ENCODE results near the gene PARP6. TPM values are rescaled to one million over a fixed set of nuclear protein-coding genes. Genes with fewer than 3 reads are reported as not detected.

Gene PARP6
- total RNA-seq (10 to 100 TPM; 59.4 to 63.9 TPM), polyA plus RNA-seq (30.0 TPM)

GRCh38 chr15:72272213-72272996 is at the start of gene PARP6:
PARP6 (minus strand) TSS chr15:72272554; CDS start chr15:72267477, 5,077 bp downstream.
- DNase-seq: peak; percentile 97 to 99 (median 99)
- Mint-ChIP-seq H3K27ac (peak within 1 kb of the TSS; percentile 86 to 98 (median 95)), H3K4me1 (peaks cover 38 to 50% (median 48%) of the 10 kb centered on the region in 3 donors), H3K9me3 (no peaks in the 10 kb centered on the region), H3K36me3 (peaks cover 0 to 27% (median 2%) of the 10 kb centered on the region in 3 donors), H3K4me3 (peak within 1 kb of the TSS; percentile 87 to 96 (median 91)), H3K27me3 (no peaks in the 10 kb centered on the region)
- Histone ChIP-seq H3K4me1 (ENCODE audit: insufficient read depth, low read length) (peaks cover 33% of the 10 kb centered on the region), H3K27ac (ENCODE audit: low read depth, low read length) (peak within 1 kb of the TSS; percentile 84), H3K9me3 (ENCODE audit: low read length) (no peaks in the 10 kb centered on the region), H3K36me3 (ENCODE audit: insufficient read depth, low read length) (peaks cover 6% of the 10 kb centered on the region), H3K4me3 (ENCODE audit: low read length) (peak within 1 kb of the TSS; percentile 75), H3K27me3 (ENCODE audit: insufficient read depth, low read length, poor library complexity, severe bottlenecking) (no peaks in the 10 kb centered on the region)
- ChIA-PET POLR2A (interaction anchor here (0.7 to 0.9 kb wide), 2 partner anchors 41 to 104 kb away, joined by 3 to 9 read pairs; partner anchors contain the start of gene PKM), CTCF (interaction anchor here (0.8 to 2.3 kb wide), 9 partner anchors 10 to 72 kb away, joined by 3 to 19 read pairs (median 6); partner anchors contain the start of gene PKM)

DNA sequence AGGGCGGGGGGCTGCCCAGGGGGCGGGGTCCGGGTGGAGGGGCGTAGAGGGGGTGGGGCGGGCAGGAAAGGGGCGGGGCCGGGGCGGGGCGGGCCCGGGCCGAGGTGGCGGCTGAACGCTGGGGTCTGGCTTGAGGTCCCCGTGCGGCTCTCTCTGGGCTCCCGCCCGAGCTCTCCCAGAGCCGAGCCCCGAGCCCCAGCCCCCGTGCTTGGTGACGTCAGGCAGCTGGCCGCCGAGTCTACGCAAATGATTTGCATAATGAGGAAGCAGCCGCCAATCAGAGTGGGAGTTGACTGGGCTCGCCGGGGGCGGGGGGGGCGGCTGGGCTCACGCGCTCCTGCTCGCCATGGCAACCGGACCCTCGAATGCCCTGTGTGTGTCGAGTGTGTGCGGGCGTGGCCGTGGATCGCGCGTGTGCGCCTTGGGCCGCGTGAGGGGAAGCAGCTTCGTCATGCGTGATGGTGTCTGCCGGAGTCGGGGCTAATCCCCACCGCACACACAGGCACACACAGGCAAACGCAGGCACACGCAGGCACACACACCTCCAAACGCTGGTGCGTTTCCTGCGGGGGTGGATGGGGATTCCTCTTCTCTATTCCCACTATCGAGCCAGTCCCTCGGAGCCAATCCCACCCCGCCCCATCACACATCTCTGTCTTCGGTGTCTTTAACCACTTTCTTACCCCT is 47.8 kb upstream of the PARP6 start, which contains the start of gene CELF6:
Gene CELF6 (minus strand): TSS at position 173 of the 687 bp plus-strand sequence. CDS start 283 bp downstream, outside the sequence.
- ChIA-PET POLR2A (interaction anchor here (0.9 kb wide), 1 partner anchor 153 kb away, joined by 4 read pairs; no protein-coding TSS in a partner anchor), CTCF (interaction anchor here (1.2 kb wide), 1 partner anchor 154 kb away, joined by 3 read pairs; no protein-coding TSS in a partner anchor)
- H3K36me3 Mint-ChIP-seq: peaks cover 6 to 18% (median 9%) of the 10 kb centered on the region in 3 donors
- H3K4me3 ChIP-seq (ENCODE audit: low read length): peak within 1 kb of the TSS; percentile 40
- H3K36me3 ChIP-seq (ENCODE audit: insufficient read depth, low read length): no peaks in the 10 kb centered on the region
- H3K27me3 ChIP-seq (ENCODE audit: insufficient read depth, low read length, poor library complexity, severe bottlenecking): no peaks in the 10 kb centered on the region
- H3K27ac Mint-ChIP-seq: peak within 1 kb of the TSS; percentile 73 to 95 (median 92)
- peaks cover 16 to 23% (median 19%) of the 10 kb centered on the region in 3 donors for H3K4me1 Mint-ChIP-seq
- DNase-seq: peak; percentile 73 to 89 (median 79)
- peaks cover 9% of the 10 kb centered on the region for H3K4me1 ChIP-seq (ENCODE audit: insufficient read depth, low read length)
- peaks cover 5 to 12% (median 7%) of the 10 kb centered on the region in 5 donors for H3K9me3 Mint-ChIP-seq
- no peaks in the 10 kb centered on the region for H3K9me3 ChIP-seq (ENCODE audit: low read length)
- H3K4me3 Mint-ChIP-seq: peak within 1 kb of the TSS; percentile 76 to 93 (median 84)
- H3K27ac ChIP-seq (ENCODE audit: low read depth, low read length): peak within 1 kb of the TSS; percentile 14
- H3K27me3 Mint-ChIP-seq: peaks cover 0 to 4% of the 10 kb centered on the region in 2 donors

DNA sequence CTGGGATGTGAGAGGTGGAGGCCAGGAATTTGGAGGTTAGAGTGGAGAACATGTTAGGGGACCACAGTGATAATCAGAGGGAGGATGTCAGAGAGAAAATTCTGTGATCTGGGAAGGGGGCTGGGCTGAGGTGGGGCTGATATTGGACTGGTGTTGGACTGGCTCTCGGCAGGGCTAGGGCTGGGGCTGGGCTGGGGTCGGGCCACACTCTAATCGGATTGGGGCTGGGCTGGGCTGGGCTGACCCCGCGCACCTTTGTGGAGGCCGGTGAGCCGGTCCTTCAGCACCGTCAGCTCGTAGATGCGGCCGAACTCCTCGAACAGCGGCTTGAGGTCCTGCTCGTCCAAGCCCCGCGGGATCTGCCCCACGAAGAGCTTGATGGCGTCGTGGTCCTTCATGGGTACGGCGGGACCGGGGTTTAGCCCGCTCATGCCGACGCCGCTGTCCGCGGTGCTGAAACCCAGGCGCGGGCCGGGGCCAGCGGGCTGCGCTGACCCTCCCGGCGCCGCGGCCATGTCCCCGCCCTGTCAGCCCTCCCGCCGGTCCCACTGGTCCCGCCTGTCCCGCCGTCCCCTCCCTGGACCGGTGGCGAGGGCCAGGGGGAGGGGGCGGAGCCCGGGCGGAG is 47.1 kb upstream of the PARP6 start:
- no peak overlapping the region for H3K27ac ChIP-seq (ENCODE audit: low read depth, low read length)
- H3K4me3 Mint-ChIP-seq: peak overlapping the region; percentile 56 to 84 (median 75)
- CTCF ChIA-PET: interaction anchor here (1.2 kb wide), 1 partner anchor 154 kb away, joined by 3 read pairs; no protein-coding TSS in a partner anchor
- no peaks in the 10 kb centered on the region for H3K36me3 ChIP-seq (ENCODE audit: insufficient read depth, low read length)
- H3K9me3 ChIP-seq (ENCODE audit: low read length): no peaks in the 10 kb centered on the region
- H3K4me3 ChIP-seq (ENCODE audit: low read length): no peak overlapping the region
- H3K4me1 Mint-ChIP-seq: peaks cover 16 to 23% (median 19%) of the 10 kb centered on the region in 3 donors
- peak overlapping the region in 7 of 8 donors; percentile 13 to 93 (median 68) for H3K27ac Mint-ChIP-seq
- H3K4me1 ChIP-seq (ENCODE audit: insufficient read depth, low read length): peaks cover 9% of the 10 kb centered on the region
- H3K27me3 ChIP-seq (ENCODE audit: insufficient read depth, low read length, poor library complexity, severe bottlenecking): no peaks in the 10 kb centered on the region
- peaks cover 3 to 8% (median 5%) of the 10 kb centered on the region in 5 donors for H3K9me3 Mint-ChIP-seq
- H3K36me3 Mint-ChIP-seq: peaks cover 2 to 11% (median 7%) of the 10 kb centered on the region in 3 donors
- POLR2A ChIA-PET: interaction anchor here (0.9 kb wide), 1 partner anchor 154 kb away, joined by 4 read pairs; no protein-coding TSS in a partner anchor
- peaks cover 0 to 4% of the 10 kb centered on the region in 2 donors for H3K27me3 Mint-ChIP-seq
- peak; percentile 39 to 65 (median 43) for DNase-seq

DNA sequence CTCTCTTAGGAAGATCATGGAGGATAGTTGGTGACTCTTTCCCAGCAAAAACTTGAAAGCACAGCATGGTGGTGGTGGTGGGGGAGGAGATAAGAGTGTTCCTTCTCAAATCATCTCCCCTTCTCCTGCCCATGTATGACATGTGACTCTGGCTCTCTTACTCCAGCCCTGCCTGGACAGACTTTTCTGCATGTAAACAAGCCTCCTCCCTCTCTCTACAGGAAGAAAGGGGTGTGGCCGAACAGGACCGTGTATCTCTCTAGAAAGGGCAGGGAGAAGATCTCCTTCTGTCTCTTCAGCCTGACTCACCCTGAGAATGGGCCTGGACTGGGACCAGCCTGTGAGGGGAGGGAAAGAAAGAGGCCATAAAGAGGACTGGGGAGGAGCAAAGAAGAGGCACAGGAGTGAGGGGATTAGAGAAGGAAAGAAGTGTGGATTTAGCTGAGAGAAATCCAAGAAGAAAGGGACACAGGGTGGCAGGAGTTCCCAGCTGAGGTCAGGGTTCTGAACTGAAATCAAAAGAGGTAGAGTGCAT is 46.1 kb upstream of the PARP6 start:
- Mint-ChIP-seq H3K4me3 (peak overlapping the region; percentile 38 to 84 (median 74)), H3K27me3 (peaks cover 0 to 2% of the 10 kb centered on the region in 2 donors), H3K27ac (peak overlapping the region; percentile 18 to 93 (median 74)), H3K36me3 (peaks cover 0 to 3% (median 1%) of the 10 kb centered on the region in 3 donors), H3K4me1 (peaks cover 16 to 23% (median 19%) of the 10 kb centered on the region in 3 donors), H3K9me3 (peaks cover 0 to 1% (median 0%) of the 10 kb centered on the region in 5 donors)
- H3K4me1 ChIP-seq (ENCODE audit: insufficient read depth, low read length): peaks cover 9% of the 10 kb centered on the region
- CTCF ChIA-PET: no interaction called here
- no peak for DNase-seq
- H3K27me3 ChIP-seq (ENCODE audit: insufficient read depth, low read length, poor library complexity, severe bottlenecking): no peaks in the 10 kb centered on the region
- H3K36me3 ChIP-seq (ENCODE audit: insufficient read depth, low read length): no peaks in the 10 kb centered on the region
- H3K9me3 ChIP-seq (ENCODE audit: low read length): no peaks in the 10 kb centered on the region
- no peak overlapping the region for H3K27ac ChIP-seq (ENCODE audit: low read depth, low read length)
- H3K4me3 ChIP-seq (ENCODE audit: low read length): no peak overlapping the region
- POLR2A ChIA-PET: interaction anchor here (0.5 kb wide), 1 partner anchor 1036 kb away, joined by 8 read pairs; no protein-coding TSS in a partner anchor

- no peak for DNase-seq
- Mint-ChIP-seq H3K9me3 (no peaks in the 10 kb centered on the region), H3K27ac (peak overlapping the region in 1 of 8 donors; percentile 28), H3K36me3 (peaks cover 0 to 3% (median 0%) of the 10 kb centered on the region in 3 donors), H3K27me3 (peaks cover 0 to 3% of the 10 kb centered on the region in 2 donors), H3K4me3 (no peak overlapping the region), H3K4me1 (peaks cover 15 to 20% (median 16%) of the 10 kb centered on the region in 3 donors)
- Histone ChIP-seq H3K27me3 (ENCODE audit: insufficient read depth, low read length, poor library complexity, severe bottlenecking) (no peaks in the 10 kb centered on the region), H3K36me3 (ENCODE audit: insufficient read depth, low read length) (no peaks in the 10 kb centered on the region), H3K4me1 (ENCODE audit: insufficient read depth, low read length) (peaks cover 8% of the 10 kb centered on the region), H3K27ac (ENCODE audit: low read depth, low read length) (no peak overlapping the region), H3K9me3 (ENCODE audit: low read length) (no peaks in the 10 kb centered on the region), H3K4me3 (ENCODE audit: low read length) (no peak overlapping the region)
- ChIA-PET CTCF (no interaction called here), POLR2A (no interaction called here)
Observed at GRCh38 chr15:72315706-72316370, 43.5 kb upstream of the PARP6 start.

GRCh38 chr15:72313881-72314280 is 41.5 kb upstream of the PARP6 start:
- DNase-seq: no peak
- H3K4me1 Mint-ChIP-seq: peaks cover 4 to 5% (median 4%) of the 10 kb centered on the region in 3 donors
- peaks cover 0 to 3% of the 10 kb centered on the region in 2 donors for H3K27me3 Mint-ChIP-seq
- H3K27ac ChIP-seq (ENCODE audit: low read depth, low read length): no peak overlapping the region
- ChIA-PET CTCF (interaction anchor here (0.9 to 1.7 kb wide), 6 partner anchors 11 to 214 kb away, joined by 3 to 4 read pairs (median 3); no protein-coding TSS in a partner anchor), POLR2A (interaction anchor here (0.7 kb wide), 1 partner anchor 13 kb away, joined by 3 read pairs; no protein-coding TSS in a partner anchor)
- H3K36me3 ChIP-seq (ENCODE audit: insufficient read depth, low read length): no peaks in the 10 kb centered on the region
- no peaks in the 10 kb centered on the region for H3K9me3 Mint-ChIP-seq
- H3K36me3 Mint-ChIP-seq: peaks cover 0 to 3% (median 0%) of the 10 kb centered on the region in 3 donors
- H3K27ac Mint-ChIP-seq: peak overlapping the region in 1 of 8 donors; percentile 28
- no peaks in the 10 kb centered on the region for H3K9me3 ChIP-seq (ENCODE audit: low read length)
- no peak overlapping the region for H3K4me3 ChIP-seq (ENCODE audit: low read length)
- H3K4me1 ChIP-seq (ENCODE audit: insufficient read depth, low read length): no peaks in the 10 kb centered on the region
- no peak overlapping the region for H3K4me3 Mint-ChIP-seq
- no peaks in the 10 kb centered on the region for H3K27me3 ChIP-seq (ENCODE audit: insufficient read depth, low read length, poor library complexity, severe bottlenecking)
